ENCODE measurements around the gene GNG12.

DNA sequence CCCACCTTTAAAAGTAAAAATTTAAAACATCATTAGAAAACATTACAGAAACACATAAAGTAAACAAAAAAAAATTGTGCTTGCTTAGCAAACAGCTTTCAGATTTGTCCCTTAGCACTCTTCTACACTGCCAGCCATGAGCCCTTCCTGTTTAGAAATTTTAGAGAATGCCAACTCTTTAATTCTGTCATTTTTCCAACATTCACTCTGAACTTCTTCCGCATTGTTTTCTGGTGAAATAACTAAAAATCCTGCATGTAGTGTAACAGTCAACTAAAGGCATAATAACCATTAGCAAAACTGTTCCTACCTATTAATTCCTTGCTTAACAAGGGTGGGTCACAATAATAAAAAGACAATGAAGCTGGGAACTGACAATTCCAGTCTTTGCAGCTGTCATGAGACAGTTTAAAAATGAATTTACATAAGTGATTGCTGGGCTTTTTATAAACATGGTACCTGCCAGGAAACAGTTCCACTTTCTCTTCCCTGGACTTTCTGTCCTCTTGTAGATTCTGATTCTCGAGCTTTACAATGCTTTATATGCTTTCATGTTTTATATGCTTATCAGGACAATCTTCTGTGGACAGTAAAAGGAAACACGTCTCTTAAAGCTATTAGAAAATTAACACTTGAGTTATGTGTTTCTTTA is 19.0 kb downstream of the GNG12 start:
- TF ChIP-seq, protein P1, sequence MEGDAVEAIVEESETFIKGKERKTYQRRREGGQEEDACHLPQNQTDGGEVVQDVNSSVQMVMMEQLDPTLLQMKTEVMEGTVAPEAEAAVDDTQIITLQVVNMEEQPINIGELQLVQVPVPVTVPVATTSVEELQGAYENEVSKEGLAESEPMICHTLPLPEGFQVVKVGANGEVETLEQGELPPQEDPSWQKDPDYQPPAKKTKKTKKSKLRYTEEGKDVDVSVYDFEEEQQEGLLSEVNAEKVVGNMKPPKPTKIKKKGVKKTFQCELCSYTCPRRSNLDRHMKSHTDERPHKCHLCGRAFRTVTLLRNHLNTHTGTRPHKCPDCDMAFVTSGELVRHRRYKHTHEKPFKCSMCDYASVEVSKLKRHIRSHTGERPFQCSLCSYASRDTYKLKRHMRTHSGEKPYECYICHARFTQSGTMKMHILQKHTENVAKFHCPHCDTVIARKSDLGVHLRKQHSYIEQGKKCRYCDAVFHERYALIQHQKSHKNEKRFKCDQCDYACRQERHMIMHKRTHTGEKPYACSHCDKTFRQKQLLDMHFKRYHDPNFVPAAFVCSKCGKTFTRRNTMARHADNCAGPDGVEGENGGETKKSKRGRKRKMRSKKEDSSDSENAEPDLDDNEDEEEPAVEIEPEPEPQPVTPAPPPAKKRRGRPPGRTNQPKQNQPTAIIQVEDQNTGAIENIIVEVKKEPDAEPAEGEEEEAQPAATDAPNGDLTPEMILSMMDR (IDR thresholded peaks at IDR 0.05 in 4 of 5, conservative IDR thresholded peaks at IDR 0.05 in 1 of 5) = no peak
- no peak for TF ChIP-seq POLR2A (IDR thresholded peaks at IDR 0.05)
